HepG2 (cell line): Measurements from ENCODE around the gene ADGRG1. TPM values are rescaled to one million over a fixed set of nuclear protein-coding genes. Genes with fewer than 3 reads are reported as not detected.
A peak's percentile ranks its signal among the peaks of the same experiment; 100 is the strongest.

ENCODE experiments used
- GTF3A ChIP-seq: sonication (generic); formaldehyde crosslinking; conservative IDR thresholded peaks from 2 replicates; pipeline ENCODE4 v1.4.0; 2020; ENCODE audit warnings: mild to moderate bottlenecking, missing genetic modification reagents
- ISX ChIP-seq: sonication (generic); formaldehyde crosslinking; conservative IDR thresholded peaks from 2 replicates; pipeline ENCODE4 v1.5.0; 2020; ENCODE audit warnings: missing genetic modification reagents
- MIER2 ChIP-seq: IDR thresholded peaks from 2 replicates; pipeline ENCODE4 v1.6.1; 2016; ENCODE audit warnings: missing biosample characterization, missing genetic modification reagents
- MYNN ChIP-seq: sonication (generic); formaldehyde crosslinking; IDR thresholded peaks from 2 replicates; pipeline ENCODE4 v1.4.0; 2020; ENCODE audit warnings: mild to moderate bottlenecking, low read depth, missing genetic modification reagents
- NCOA2 ChIP-seq: sonication (generic); formaldehyde crosslinking; IDR thresholded peaks from 2 replicates; pipeline ENCODE4 v1.8.0; 2022; ENCODE audit warnings: inconsistent platforms
- PHF8 ChIP-seq: sonication (generic); formaldehyde crosslinking; IDR thresholded peaks from 2 replicates; pipeline ENCODE4 v1.5.0; 2020; ENCODE audit warnings: missing genetic modification reagents
- RFX5 ChIP-seq: IDR thresholded peaks from 2 replicates; pipeline ENCODE4 v1.6.1; 2011; ENCODE audit warnings: low read depth, low read length, improper control_type of control experiment
- SALL1 ChIP-seq: sonication (generic); formaldehyde crosslinking; IDR thresholded peaks from 2 replicates; pipeline ENCODE4 v1.8.0; 2022; ENCODE audit warnings: mild to moderate bottlenecking, missing genetic modification reagents
- SETDB1 ChIP-seq: sonication (generic); formaldehyde crosslinking; IDR thresholded peaks from 2 replicates; pipeline ENCODE4 v1.5.1; 2020; ENCODE audit warnings: missing genetic modification reagents, mild to moderate bottlenecking, borderline replicate concordance
- SOX13 ChIP-seq, 3 experiments: fragments of 450-650 bp in 1 of 3; sonication (generic) in 1 of 3; formaldehyde crosslinking in 1 of 3; IDR thresholded peaks in 2 of 3; conservative IDR thresholded peaks in 1 of 3; 2 replicates each; pipeline versions ENCODE4 v1.5.0 to v1.6.1; 2016 to 2020; ENCODE audit warnings: antibody characterized with exemption in 1 of 3, mild to moderate bottlenecking in 1 of 3, missing compliant biosample characterization in 1 of 3, missing genetic modification reagents in 1 of 3, moderate library complexity in 1 of 3
- STAG1 ChIP-seq: sonication (generic); formaldehyde crosslinking; IDR thresholded peaks from 2 replicates; pipeline ENCODE4 v1.4.0; 2020; ENCODE audit warnings: missing genetic modification reagents
- THAP11 ChIP-seq: IDR thresholded peaks from 2 replicates; pipeline ENCODE4 v1.6.1; 2016; ENCODE audit warnings: missing biosample characterization, missing genetic modification reagents
- THYN1 ChIP-seq: sonication (generic); formaldehyde crosslinking; IDR thresholded peaks from 2 replicates; pipeline ENCODE4 v1.8.1; 2023; ENCODE audit warnings: low read depth, mild to moderate bottlenecking, moderate library complexity, missing genetic modification reagents, borderline replicate concordance
- ZNF350 ChIP-seq: sonication (generic); formaldehyde crosslinking; IDR thresholded peaks from 2 replicates; pipeline ENCODE4 v1.4.0; 2020; ENCODE audit warnings: mild to moderate bottlenecking, low read depth, missing genetic modification reagents, borderline replicate concordance
- ZNF501 ChIP-seq: sonication (generic); formaldehyde crosslinking; IDR thresholded peaks from 2 replicates; pipeline ENCODE4 v1.5.1; 2020; ENCODE audit warnings: mild to moderate bottlenecking, moderate library complexity, missing genetic modification reagents
- ZNF550 ChIP-seq: sonication (generic); formaldehyde crosslinking; IDR thresholded peaks from 2 replicates; pipeline ENCODE4 v1.4.0; 2020; ENCODE audit warnings: mild to moderate bottlenecking, missing genetic modification reagents, borderline replicate concordance
- ZNF670 ChIP-seq: sonication (generic); formaldehyde crosslinking; IDR thresholded peaks from 2 replicates; pipeline ENCODE4 v1.8.0; 2022; ENCODE audit warnings: mild to moderate bottlenecking, missing genetic modification reagents, borderline replicate concordance
- ZNF713 ChIP-seq: sonication (generic); formaldehyde crosslinking; IDR thresholded peaks from 2 replicates; pipeline ENCODE4 v1.4.0; 2020; ENCODE audit warnings: mild to moderate bottlenecking, missing genetic modification reagents
- ZNF768 ChIP-seq: sonication (generic); formaldehyde crosslinking; IDR thresholded peaks from 2 replicates; pipeline ENCODE4 v1.4.0; 2020; ENCODE audit warnings: missing genetic modification reagents
- polyA plus RNA-seq, 8 experiments: library from polyadenylated mRNA; depleted of rRNA in 3 of 8; stranded (reverse) in 7 of 8; unstranded in 1 of 8; fragments of >200 nt; fragmentation: Illumina TruSeq in 4 of 8; extraction: Trizol in 4 of 8; gene quantifications; 2 replicates each; pipeline versions ENCODE4 v1.2.1 to v1.2.3, GENCODE V29; 2011 to 2016; ENCODE audit warnings: low read depth in 4 of 8, missing spikeins in 1 of 8, mixed read lengths in 1 of 8; ENCODE audit not compliant: insufficient read depth in 1 of 8
- total RNA-seq, 5 experiments: library from RNA; depleted of rRNA; stranded (reverse); fragments of >200 nt; fragmentation: Illumina TruSeq; extraction: Trizol; gene quantifications; 2 replicates each; pipeline ENCODE4 v1.2.3, GENCODE V29; 2016; ENCODE audit warnings: low read depth in 1 of 5
- TF ChIP-seq, protein P1 (sequence below): IDR thresholded peaks from 2 replicates; pipeline ENCODE4 v1.6.1; 2016; ENCODE audit warnings: mild to moderate bottlenecking
- TF ChIP-seq, protein P2 (sequence below): sonication (generic); formaldehyde crosslinking; IDR thresholded peaks from 2 replicates; pipeline ENCODE4 v1.5.0; 2020; ENCODE audit warnings: mild to moderate bottlenecking, missing genetic modification reagents, moderate library complexity
- TF ChIP-seq, protein P3 (sequence below): sonication (generic); formaldehyde crosslinking; IDR thresholded peaks from 2 replicates; pipeline ENCODE4 v1.4.0; 2020; ENCODE audit warnings: missing genetic modification reagents, low read depth, mild to moderate bottlenecking, borderline replicate concordance
- TF ChIP-seq, protein P4 (sequence below): sonication (generic); formaldehyde crosslinking; IDR thresholded peaks from 2 replicates; pipeline ENCODE4 v1.9.0; 2022; ENCODE audit warnings: missing genetic modification reagents, mild to moderate bottlenecking, borderline replicate concordance

ADGRG1 gene
- total and polyA plus RNA-seq, 2 of the 13 experiments (the other 11 are each of a cell fraction or from before 2014, with no cell fraction given), result 2.7 to 5.9 TPM

DNA sequence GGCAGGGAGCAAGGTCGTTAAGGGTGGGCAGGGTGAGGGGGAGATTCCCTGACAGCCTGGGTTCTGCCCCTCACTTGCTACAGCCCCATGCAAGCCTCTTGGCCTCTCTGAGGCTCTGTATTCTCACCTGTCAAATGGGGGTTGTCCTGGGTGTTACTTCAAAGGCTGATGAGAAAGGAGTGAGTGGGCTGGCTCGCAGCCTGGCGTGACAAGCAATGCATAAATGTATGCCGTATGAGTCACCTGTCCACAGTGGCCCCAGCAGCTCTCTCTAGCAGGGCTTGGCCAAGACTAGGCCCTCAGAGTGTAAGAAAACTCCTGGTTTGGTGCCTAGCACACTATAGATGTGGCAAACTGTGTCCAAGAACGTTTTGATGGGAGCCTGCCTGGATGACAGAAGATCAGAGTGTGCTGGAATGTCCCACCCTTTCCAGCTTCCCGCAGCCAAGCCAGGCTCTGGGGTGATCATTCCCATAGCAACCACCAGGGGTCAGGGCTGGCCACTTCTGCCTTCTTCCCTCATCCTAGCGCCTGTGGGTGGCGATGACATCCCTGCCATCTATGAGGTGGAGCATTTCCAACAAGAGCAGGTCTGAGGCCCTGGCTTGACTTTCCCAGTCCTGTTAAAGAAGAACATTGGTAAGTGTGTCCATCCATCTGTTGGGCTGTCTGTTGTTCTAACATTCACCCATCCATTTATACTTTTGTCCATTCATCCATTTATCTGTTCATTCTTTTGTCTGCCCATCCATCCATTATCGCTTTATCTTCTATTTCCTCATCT, 37.2 kb upstream of the ADGRG1 start (continued):
- TF ChIP-seq STAG1 (CRISPR knock-in tag) (peak; percentile 95), ZNF550 (CRISPR knock-in tag) (0 out of 2 replicates have a peak, but pooled peaks have one; percentile 18), NCOA2 (CRISPR knock-in tag) (peak; percentile 17; the same call in 1 of the 2 replicates), ZNF350 (CRISPR knock-in tag) (peak; percentile 30; the same call in 1 of the 2 replicates), ISX (CRISPR knock-in tag) (no peak), RFX5 (0 out of 2 replicates have a peak, but pooled peaks have one; percentile 26), ZNF501 (CRISPR knock-in tag) (0 out of 2 replicates have a peak, but pooled peaks have one; percentile 51), PHF8 (0 out of 2 replicates have a peak, but pooled peaks have one; percentile 24), GTF3A (CRISPR knock-in tag) (0 out of 2 replicates have a peak, but pooled peaks have one; percentile 17), THYN1 (CRISPR knock-in tag) (no peak), THAP11 (peak; percentile 42; the same call in 1 of the 2 replicates), ZNF670 (no peak), ZNF768 (CRISPR knock-in tag) (0 out of 2 replicates have a peak, but pooled peaks have one; percentile 22), ZNF713 (no peak), SOX13 (IDR thresholded peaks at IDR 0.05) (no peak), SOX13 (CRISPR knock-in tag; conservative IDR thresholded peaks at IDR 0.05 in 1 of 2, IDR thresholded peaks at IDR 0.05 in 1 of 2) (peak in 1 of 2 experiments; percentile 14; a peak in 1 of 4 replicates), MIER2 (CRISPR knock-in tag) (peak; percentile 26; the same call in 1 of the 2 replicates), MYNN (0 out of 2 replicates have a peak, but pooled peaks have one; percentile 43), SALL1 (CRISPR knock-in tag) (peak; percentile 42; the same call in 1 of the 2 replicates), SETDB1 (CRISPR knock-in tag) (no peak)
- TF ChIP-seq, protein P1, sequence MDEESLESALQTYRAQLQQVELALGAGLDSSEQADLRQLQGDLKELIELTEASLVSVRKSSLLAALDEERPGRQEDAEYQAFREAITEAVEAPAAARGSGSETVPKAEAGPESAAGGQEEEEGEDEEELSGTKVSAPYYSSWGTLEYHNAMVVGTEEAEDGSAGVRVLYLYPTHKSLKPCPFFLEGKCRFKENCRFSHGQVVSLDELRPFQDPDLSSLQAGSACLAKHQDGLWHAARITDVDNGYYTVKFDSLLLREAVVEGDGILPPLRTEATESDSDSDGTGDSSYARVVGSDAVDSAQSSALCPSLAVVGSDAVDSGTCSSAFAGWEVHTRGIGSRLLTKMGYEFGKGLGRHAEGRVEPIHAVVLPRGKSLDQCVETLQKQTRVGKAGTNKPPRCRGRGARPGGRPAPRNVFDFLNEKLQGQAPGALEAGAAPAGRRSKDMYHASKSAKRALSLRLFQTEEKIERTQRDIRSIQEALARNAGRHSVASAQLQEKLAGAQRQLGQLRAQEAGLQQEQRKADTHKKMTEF (CRISPR knock-in tag), result 0 out of 2 replicates have a peak, but pooled peaks have one; percentile 55
- TF ChIP-seq, protein P2, sequence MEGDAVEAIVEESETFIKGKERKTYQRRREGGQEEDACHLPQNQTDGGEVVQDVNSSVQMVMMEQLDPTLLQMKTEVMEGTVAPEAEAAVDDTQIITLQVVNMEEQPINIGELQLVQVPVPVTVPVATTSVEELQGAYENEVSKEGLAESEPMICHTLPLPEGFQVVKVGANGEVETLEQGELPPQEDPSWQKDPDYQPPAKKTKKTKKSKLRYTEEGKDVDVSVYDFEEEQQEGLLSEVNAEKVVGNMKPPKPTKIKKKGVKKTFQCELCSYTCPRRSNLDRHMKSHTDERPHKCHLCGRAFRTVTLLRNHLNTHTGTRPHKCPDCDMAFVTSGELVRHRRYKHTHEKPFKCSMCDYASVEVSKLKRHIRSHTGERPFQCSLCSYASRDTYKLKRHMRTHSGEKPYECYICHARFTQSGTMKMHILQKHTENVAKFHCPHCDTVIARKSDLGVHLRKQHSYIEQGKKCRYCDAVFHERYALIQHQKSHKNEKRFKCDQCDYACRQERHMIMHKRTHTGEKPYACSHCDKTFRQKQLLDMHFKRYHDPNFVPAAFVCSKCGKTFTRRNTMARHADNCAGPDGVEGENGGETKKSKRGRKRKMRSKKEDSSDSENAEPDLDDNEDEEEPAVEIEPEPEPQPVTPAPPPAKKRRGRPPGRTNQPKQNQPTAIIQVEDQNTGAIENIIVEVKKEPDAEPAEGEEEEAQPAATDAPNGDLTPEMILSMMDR, result peak; percentile 97
- TF ChIP-seq, protein P3, sequence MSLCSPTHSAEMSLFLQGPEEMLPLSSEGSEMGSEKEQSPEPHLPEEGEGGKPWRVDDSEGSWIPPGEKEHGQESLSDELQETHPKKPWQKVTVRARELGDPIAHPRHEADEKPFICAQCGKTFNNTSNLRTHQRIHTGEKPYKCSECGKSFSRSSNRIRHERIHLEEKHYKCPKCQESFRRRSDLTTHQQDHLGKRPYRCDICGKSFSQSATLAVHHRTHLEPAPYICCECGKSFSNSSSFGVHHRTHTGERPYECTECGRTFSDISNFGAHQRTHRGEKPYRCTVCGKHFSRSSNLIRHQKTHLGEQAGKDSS (CRISPR knock-in tag), result peak; percentile 76; the same call in 1 of the 2 replicates
- TF ChIP-seq, protein P4, sequence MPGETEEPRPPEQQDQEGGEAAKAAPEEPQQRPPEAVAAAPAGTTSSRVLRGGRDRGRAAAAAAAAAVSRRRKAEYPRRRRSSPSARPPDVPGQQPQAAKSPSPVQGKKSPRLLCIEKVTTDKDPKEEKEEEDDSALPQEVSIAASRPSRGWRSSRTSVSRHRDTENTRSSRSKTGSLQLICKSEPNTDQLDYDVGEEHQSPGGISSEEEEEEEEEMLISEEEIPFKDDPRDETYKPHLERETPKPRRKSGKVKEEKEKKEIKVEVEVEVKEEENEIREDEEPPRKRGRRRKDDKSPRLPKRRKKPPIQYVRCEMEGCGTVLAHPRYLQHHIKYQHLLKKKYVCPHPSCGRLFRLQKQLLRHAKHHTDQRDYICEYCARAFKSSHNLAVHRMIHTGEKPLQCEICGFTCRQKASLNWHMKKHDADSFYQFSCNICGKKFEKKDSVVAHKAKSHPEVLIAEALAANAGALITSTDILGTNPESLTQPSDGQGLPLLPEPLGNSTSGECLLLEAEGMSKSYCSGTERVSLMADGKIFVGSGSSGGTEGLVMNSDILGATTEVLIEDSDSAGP, result peak; percentile 60; the same call in 1 of the 2 replicates
